Epithelial cell of esophagus (primary cell): ENCODE results near the gene BBLN.

Source experiments
- DNase-seq: peaks from one replicate; pipeline ENCODE4 v3.0.0; 2010; ENCODE audit warnings: low read depth
- H3K4me3 ChIP-seq: 2 replicates; pipeline ENCODE4 v1.5.1; 2011; ENCODE audit warnings: mild to moderate bottlenecking, low read length, control low read depth
- CTCF ChIP-seq: IDR thresholded peaks from 2 replicates; pipeline ENCODE4 v1.5.1; 2011; ENCODE audit warnings: low read depth, mild to moderate bottlenecking, low read length, control low read depth, inconsistent platforms; ENCODE audit not compliant: insufficient read depth; ENCODE audit errors: missing control alignments

BBLN gene

GRCh38 chr9:128206484-128206883 is 46.4 kb downstream of the BBLN start:
- no peak overlapping the region for H3K4me3 ChIP-seq
- TF ChIP-seq CTCF: no peak
- no peak for DNase-seq

- no peak for TF ChIP-seq CTCF
- no peak for DNase-seq
- H3K4me3 ChIP-seq: no peak overlapping the region
These were observed 47.1 kb downstream of the BBLN start for GRCh38 chr9:128206916-128207910.

GRCh38 chr9:128208386-128208785 is 48.3 kb downstream of the BBLN start:
- peak; percentile 50 for DNase-seq
- H3K4me3 ChIP-seq: no peak overlapping the region
- no peak for TF ChIP-seq CTCF

- no peak for TF ChIP-seq CTCF
- H3K4me3 ChIP-seq: no peak overlapping the region
- DNase-seq: no peak
These were observed 49.0 kb downstream of the BBLN start for GRCh38 chr9:128208946-128209669.

GRCh38 chr9:128211186-128211980 is 51.3 kb downstream of the BBLN start:
- no peak for DNase-seq
- H3K4me3 ChIP-seq: no peak overlapping the region
- TF ChIP-seq CTCF: no peak

GRCh38 chr9:128211981-128212281 is 51.9 kb downstream of the BBLN start:
- DNase-seq: no peak
- H3K4me3 ChIP-seq: no peak overlapping the region
- no peak for TF ChIP-seq CTCF
